ENCODE data around the gene UNC5C. TPM values are rescaled to one million over a fixed set of nuclear protein-coding genes. Genes with fewer than 3 reads are reported as not detected.

The UNC5C gene
- total and polyA plus RNA-seq, 8 donors: 0.13 to 14.3 (median 2.0) TPM

- intact Hi-C loops (cut with DNase I; ENCODE audit: low total_unique reads): no loop called here
- no peaks in the 10 kb centered on the region for H3K9me3 ChIP-seq
- TF ChIP-seq CTCF (IDR thresholded peaks at IDR 0.05) (no peak), EP300 (IDR thresholded peaks at IDR 0.05) (no peak), POLR2AphosphoS5 (IDR thresholded peaks at IDR 0.05) (no peak), POLR2A (IDR thresholded peaks at IDR 0.05) (no peak)
- H3K36me3 ChIP-seq: no peaks in the 10 kb centered on the region
- H3K4me3 ChIP-seq: no peak overlapping the region
- no peak for DNase-seq
- no peaks in the 10 kb centered on the region for H3K27me3 ChIP-seq
- no peaks in the 10 kb centered on the region for H3K4me1 ChIP-seq
- no peak overlapping the region for H3K27ac ChIP-seq
- WGBS, 5 donors: 79 to 92% (median 87%) methylated on average over 4 of the region's 4 CpGs
These were observed 78.2 kb downstream of the UNC5C start for GRCh38 chr4:95470622-95471021.

GRCh38 chr4:95469617-95470016 is 79.2 kb downstream of the UNC5C start:
- H3K27me3 ChIP-seq: no peaks in the 10 kb centered on the region
- H3K4me1 ChIP-seq: no peaks in the 10 kb centered on the region
- DNase-seq: no peak
- no peak overlapping the region for H3K27ac ChIP-seq
- H3K4me3 ChIP-seq: no peak overlapping the region
- 45 to 61% (median 50%) methylated on average over 1 of the region's 1 CpG for WGBS, 5 donors
- intact Hi-C loops (cut with DNase I; ENCODE audit: low total_unique reads): no loop called here
- no peak for TF ChIP-seq POLR2A (IDR thresholded peaks at IDR 0.05)
- no peak for TF ChIP-seq CTCF (IDR thresholded peaks at IDR 0.05)
- TF ChIP-seq EP300 (IDR thresholded peaks at IDR 0.05): no peak
- TF ChIP-seq POLR2AphosphoS5 (IDR thresholded peaks at IDR 0.05): no peak
- H3K9me3 ChIP-seq: no peaks in the 10 kb centered on the region
- no peaks in the 10 kb centered on the region for H3K36me3 ChIP-seq

DNA sequence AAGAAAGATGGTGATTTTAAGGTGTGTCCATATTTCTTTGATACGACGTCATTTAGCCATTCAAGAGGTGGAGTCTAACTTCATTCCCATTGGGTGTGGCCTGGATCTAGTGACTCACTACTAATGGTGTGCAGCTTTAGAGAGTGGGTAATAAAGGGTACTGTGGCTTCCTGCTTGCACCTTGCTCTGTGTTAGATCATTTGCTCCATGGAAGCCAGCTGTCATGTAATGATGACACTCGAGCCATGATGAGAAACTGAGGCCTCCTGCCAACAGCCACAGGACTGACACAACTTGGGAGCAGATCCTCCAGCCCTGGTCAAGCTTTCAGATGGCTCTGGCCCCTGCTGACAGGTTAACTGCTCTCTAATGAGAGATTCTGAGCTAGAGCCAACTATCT is 82.0 kb downstream of the UNC5C start:
- no peak for TF ChIP-seq POLR2A (IDR thresholded peaks at IDR 0.05)
- no peak for TF ChIP-seq CTCF (IDR thresholded peaks at IDR 0.05)
- no peak for TF ChIP-seq POLR2AphosphoS5 (IDR thresholded peaks at IDR 0.05)
- TF ChIP-seq EP300 (IDR thresholded peaks at IDR 0.05): no peak
- no peak for DNase-seq
- intact Hi-C loops (cut with DNase I; ENCODE audit: low total_unique reads): no loop called here

DNA sequence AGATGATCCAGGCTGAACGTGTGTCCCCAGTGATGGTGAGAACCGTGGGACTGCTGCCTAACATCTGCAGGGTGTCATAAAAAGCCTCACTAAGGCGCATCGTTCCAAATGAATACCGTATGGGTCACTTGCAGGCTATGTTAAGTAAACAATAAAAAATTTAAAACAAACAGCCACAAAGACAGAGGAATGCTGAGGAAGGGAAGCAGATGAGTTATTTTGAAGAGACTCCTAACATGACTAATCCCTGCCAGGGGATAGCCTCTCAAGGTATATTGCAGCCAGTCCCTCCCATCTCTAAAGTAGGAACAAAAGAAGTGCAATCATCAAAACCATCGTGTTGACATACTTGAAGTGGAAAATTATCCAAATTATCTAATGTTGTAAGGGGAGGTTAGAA is 83.8 kb downstream of the UNC5C start:
- intact Hi-C loops (cut with DNase I; ENCODE audit: low total_unique reads): no loop called here
- H3K9me3 ChIP-seq: no peaks in the 10 kb centered on the region
- H3K4me3 ChIP-seq: no peak overlapping the region
- no peaks in the 10 kb centered on the region for H3K4me1 ChIP-seq
- no peaks in the 10 kb centered on the region for H3K36me3 ChIP-seq
- no peak overlapping the region for H3K27ac ChIP-seq
- no peaks in the 10 kb centered on the region for H3K27me3 ChIP-seq
- no peak for DNase-seq
- WGBS, 5 donors: 59 to 69% (median 62%) methylated on average over 6 of the region's 6 CpGs
- TF ChIP-seq POLR2A (IDR thresholded peaks at IDR 0.05): no peak
- no peak for TF ChIP-seq POLR2AphosphoS5 (IDR thresholded peaks at IDR 0.05)
- TF ChIP-seq CTCF (IDR thresholded peaks at IDR 0.05): no peak
- no peak for TF ChIP-seq EP300 (IDR thresholded peaks at IDR 0.05)

More for the DNA sequence above, 82.0 kb downstream of the UNC5C start:
- Histone ChIP-seq H3K4me1 (no peaks in the 10 kb centered on the region), H3K27me3 (no peaks in the 10 kb centered on the region), H3K36me3 (no peaks in the 10 kb centered on the region), H3K27ac (no peak overlapping the region), H3K4me3 (no peak overlapping the region), H3K9me3 (no peaks in the 10 kb centered on the region)
- WGBS, 5 donors: 78 to 89% (median 88%) methylated on average over 3 of the region's 3 CpGs
